GM21381 (cell line): ENCODE results near the gene CCDC181.
"Not testable (repeated sequence)": the region's sequence is repeated elsewhere in the genome, so short reads cannot be mapped to it uniquely, and the experiment has no call there.

ENCODE experiments used
- ATAC-seq: cut with Tn5 transposase; IDR thresholded peaks from one replicate; pipeline ENCODE4 v1.9.1; 2021; ENCODE audit warnings: mild to moderate bottlenecking, moderate library complexity; ENCODE audit not compliant: unreplicated experiment

The CCDC181 gene

GRCh38 chr1:169402578-169402977 lies 24.7 kb downstream of the CCDC181 start:
- ATAC-seq = not testable (repeated sequence)

GRCh38 chr1:169395955-169396354 lies 31.3 kb downstream of the CCDC181 start:
- ATAC-seq = no peak

GRCh38 chr1:169392406-169392805 lies 34.9 kb downstream of the CCDC181 start:
- ATAC-seq = no peak

GRCh38 chr1:169390303-169390702 lies 37.0 kb downstream of the CCDC181 start:
- peak; percentile 78 for ATAC-seq

- no peak for ATAC-seq
Measured at GRCh38 chr1:169387399-169387798, 39.9 kb downstream of the CCDC181 start.

GRCh38 chr1:169383449-169383848 lies 43.8 kb downstream of the CCDC181 start:
- no peak for ATAC-seq

GRCh38 chr1:169381162-169381561 lies 46.1 kb downstream of the CCDC181 start:
- ATAC-seq = no peak

- ATAC-seq = no peak
Measured at GRCh38 chr1:169371404-169371803, 55.9 kb downstream of the CCDC181 start.

- no peak for ATAC-seq
Measured at GRCh38 chr1:169368406-169368769, 58.9 kb downstream of the CCDC181 start.

GRCh38 chr1:169367686-169368405 lies 59.4 kb downstream of the CCDC181 start, which contains the start of the genes BLZF1 and NME7:
Gene BLZF1, plus strand, starts transcription at chr1:169368195. Its CDS starts 1,328 bp downstream, at chr1:169369523.
Gene NME7, minus strand, starts transcription at chr1:169367797. Its CDS starts 87 bp downstream, at chr1:169367710.
- peak; percentile 96 for ATAC-seq

GRCh38 chr1:169367096-169367685 lies 60.1 kb downstream of the CCDC181 start:
- ATAC-seq = no peak

GRCh38 chr1:169364948-169365347 lies 62.3 kb downstream of the CCDC181 start:
- ATAC-seq = no peak

- peak; percentile 31 for ATAC-seq
Measured at GRCh38 chr1:169363046-169363730, 64.1 kb downstream of the CCDC181 start.

- ATAC-seq = no peak
Measured at GRCh38 chr1:169361281-169361680, 66.0 kb downstream of the CCDC181 start.

- no peak for ATAC-seq
Measured at GRCh38 chr1:169360415-169360814, 66.9 kb downstream of the CCDC181 start.

GRCh38 chr1:169348383-169349036 lies 78.8 kb downstream of the CCDC181 start:
- ATAC-seq = no peak

- ATAC-seq = no peak
Measured at GRCh38 chr1:169347688-169348382, 79.4 kb downstream of the CCDC181 start.

- no peak for ATAC-seq
Measured at GRCh38 chr1:169346036-169346589, 81.2 kb downstream of the CCDC181 start.

GRCh38 chr1:169345511-169345910 lies 81.8 kb downstream of the CCDC181 start:
- no peak for ATAC-seq
